Thyroid gland (tissue), 4 donors: ENCODE data around the gene SLCO4A1.

Experiments
- POLR2A ChIP-seq, 2 donors: fragments of 450-650 bp; IDR thresholded peaks; one replicate each; pipeline ENCODE4 v1.6.1; 2017; ENCODE audit warnings: antibody characterized with exemption in 2 of 2, mild to moderate bottlenecking in 2 of 2, moderate library complexity in 1 of 2
- TF ChIP-seq, protein P1 (sequence below), 6 experiments: fragments of 200-600 bp in 3 of 6; fragments of 450-650 bp in 3 of 6; sonication (generic) in 3 of 6; IDR thresholded peaks; one replicate each; pipeline ENCODE4 v1.5.1; 2016 to 2019; ENCODE audit warnings: antibody characterized with exemption in 6 of 6, mild to moderate bottlenecking in 2 of 6, inconsistent platforms in 1 of 6, moderate library complexity in 1 of 6

DNA sequence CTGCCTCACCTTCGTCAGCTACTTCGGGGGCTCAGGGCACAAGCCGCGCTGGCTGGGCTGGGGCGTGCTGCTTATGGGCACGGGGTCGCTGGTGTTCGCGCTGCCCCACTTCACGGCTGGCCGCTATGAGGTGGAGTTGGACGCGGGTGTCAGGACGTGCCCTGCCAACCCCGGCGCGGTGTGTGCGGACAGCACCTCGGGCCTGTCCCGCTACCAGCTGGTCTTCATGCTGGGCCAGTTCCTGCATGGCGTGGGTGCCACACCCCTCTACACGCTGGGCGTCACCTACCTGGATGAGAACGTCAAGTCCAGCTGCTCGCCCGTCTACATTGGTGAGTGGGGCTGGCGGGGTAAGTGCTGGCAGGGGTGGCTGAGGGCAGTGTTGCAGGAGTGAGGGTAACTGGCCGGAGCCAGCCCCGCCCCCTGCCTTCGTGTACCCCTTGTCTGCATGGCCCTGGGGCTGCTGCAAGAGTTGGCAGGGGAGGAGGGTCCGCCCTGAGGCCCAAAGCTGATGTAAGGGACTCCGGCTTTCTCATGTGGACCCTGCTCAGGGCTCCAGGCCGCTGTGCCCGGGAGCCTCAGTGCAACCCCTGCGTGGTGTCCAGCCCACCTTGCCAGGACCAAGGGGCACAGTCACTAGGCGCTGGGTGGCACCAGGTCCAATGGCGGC, 14.8 kb downstream of the SLCO4A1 start:
- TF ChIP-seq, protein P1, sequence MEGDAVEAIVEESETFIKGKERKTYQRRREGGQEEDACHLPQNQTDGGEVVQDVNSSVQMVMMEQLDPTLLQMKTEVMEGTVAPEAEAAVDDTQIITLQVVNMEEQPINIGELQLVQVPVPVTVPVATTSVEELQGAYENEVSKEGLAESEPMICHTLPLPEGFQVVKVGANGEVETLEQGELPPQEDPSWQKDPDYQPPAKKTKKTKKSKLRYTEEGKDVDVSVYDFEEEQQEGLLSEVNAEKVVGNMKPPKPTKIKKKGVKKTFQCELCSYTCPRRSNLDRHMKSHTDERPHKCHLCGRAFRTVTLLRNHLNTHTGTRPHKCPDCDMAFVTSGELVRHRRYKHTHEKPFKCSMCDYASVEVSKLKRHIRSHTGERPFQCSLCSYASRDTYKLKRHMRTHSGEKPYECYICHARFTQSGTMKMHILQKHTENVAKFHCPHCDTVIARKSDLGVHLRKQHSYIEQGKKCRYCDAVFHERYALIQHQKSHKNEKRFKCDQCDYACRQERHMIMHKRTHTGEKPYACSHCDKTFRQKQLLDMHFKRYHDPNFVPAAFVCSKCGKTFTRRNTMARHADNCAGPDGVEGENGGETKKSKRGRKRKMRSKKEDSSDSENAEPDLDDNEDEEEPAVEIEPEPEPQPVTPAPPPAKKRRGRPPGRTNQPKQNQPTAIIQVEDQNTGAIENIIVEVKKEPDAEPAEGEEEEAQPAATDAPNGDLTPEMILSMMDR (IDR thresholded peaks at IDR 0.05): no peak
- no peak for TF ChIP-seq POLR2A (IDR thresholded peaks at IDR 0.05)
